DMS79 treated with DMSO at 0.1 percent for 48 hours (cell line): Measurements from ENCODE around the gene FARS2.

Source experiments
- DNase-seq: peaks from one replicate; lab custom pipeline; 2025; lab: John Stamatoyannopoulos, UW

FARS2 gene

DNA sequence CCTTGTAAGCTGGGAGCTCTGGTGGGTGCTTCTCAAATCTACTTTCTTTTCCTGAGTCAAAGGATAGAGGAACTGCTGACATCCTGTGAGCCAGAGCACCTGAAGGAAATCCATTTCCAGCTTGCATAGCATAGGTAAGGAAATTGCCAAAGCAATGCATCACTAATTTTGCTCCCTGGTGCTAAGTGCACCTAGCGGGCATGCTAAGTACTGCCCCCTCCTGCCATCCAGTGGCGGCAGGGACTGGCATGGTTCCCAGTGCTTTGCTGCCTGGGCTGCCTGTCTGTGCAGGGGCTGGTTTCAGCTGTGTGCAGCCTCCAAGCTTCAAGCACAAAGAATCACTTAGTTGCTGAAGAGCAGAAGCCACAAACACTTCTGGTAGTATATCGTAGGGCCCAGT is 63.9 kb downstream of the FARS2 start:
- DNase-seq, result peak; percentile 1

DNA sequence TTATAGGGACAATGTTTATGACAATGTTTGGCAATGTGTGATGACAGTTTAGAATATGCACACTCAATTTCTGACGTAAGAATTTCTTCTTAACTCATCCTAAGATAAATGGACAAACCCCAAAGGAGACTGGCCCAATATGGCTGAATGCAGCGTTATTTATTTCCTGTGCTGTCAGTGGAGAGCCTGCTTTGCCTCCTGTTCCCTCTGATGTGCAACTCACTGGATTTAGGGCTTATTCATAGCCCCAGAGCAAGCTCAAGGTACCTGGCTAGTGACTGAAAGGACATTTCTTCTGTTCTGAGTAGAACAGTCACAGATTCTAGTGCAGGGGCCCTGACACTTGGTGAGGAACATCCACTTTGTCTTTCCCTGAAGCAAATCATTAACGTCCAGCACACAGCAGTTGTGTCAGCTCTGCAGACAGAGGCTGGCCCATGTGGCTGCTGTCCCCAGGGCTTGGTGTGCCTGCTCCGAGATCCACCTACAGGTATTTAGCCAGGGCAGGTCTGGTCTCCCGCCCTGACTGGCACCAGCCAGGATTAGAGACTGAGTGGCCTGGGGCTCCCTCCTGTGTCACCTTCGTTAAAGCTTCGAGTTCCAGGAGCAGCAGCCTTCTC is 64.8 kb downstream of the FARS2 start:
- DNase-seq, result no peak

DNA sequence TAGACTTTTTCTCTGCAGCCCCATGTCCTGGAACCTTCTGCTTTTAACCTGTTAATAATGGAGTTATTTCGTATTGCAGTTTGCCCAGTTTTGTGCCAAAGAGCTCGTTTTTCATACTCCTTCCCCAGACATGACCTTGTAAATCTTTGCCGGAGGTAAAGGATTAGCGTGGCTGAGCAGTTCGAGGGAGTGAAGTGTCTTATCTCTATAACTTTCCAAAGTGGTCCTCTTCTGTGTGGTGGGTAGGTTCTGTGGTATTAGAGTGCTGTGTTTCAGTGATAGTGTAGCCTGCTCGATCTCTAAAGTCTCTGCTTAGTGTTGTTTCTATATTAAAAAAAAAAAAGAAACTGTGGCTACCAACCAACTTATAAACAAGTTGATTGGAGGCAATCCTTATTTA is 67.5 kb downstream of the FARS2 start:
- DNase-seq, result no peak

DNA sequence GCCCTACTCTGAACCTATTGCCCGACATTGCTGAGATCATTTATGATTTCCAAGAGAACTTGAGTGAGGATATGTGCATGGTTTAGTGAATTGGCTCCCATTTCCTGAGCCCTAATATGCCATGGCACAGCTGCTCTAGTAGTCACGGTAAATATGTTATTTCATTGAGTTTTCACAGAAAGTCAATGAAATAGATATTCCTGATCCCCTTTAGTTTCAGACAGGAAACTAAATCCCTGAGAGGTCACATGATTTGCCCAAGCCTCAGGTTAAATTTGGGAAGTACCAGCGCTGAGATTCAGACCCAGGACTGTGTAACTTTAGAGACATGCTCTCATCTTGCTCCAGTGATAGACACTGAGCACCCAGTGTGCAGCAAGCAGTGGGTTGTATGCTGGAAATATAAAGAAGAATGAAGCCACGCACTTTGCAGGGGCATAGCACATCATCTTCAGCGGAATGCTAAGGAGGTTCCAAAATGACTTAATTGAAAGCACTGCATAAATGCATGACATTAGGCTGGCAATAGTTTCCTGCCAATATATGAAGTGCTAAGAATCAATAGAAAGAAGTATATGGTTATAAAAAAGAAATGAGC is 70.6 kb downstream of the FARS2 start:
- no peak for DNase-seq

DNA sequence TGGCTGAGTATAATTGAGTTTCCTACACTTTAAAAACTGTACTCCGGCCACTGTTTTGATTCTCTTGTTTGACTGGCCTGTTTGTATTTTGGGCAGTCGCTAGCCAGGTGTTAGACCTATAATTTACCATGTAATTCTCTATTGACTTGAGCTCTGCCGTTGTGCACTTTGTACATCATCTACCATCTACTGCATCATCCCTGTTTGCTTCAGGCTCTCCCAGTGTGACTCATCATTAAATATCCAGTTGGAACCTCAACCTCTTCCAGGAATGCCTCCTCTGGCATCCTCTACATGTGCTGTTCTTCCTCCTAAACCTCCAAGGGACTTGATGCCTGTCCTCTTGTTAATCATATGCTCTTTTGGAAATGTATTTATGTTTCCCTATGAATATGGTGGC is 72.3 kb downstream of the FARS2 start:
- DNase-seq, result no peak

DNA sequence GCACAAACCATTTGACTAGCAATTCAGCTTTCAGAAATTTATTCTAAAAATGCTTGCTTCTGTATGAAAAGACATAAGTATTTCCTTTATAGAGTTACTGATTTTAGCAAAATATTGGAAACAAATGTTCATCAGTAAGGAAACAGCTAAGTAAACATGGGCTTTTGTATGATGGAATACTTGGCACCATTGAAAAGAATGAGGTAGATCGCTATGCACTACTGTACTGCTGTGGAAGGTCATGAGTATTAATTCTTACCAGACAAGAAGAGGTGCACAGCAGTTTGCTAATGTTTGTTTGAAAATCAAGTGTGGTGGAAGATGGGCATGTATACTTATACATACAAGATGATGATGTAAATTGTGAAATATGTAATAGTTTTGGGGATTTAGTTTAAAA is 73.0 kb downstream of the FARS2 start:
- DNase-seq, result no peak

DNA sequence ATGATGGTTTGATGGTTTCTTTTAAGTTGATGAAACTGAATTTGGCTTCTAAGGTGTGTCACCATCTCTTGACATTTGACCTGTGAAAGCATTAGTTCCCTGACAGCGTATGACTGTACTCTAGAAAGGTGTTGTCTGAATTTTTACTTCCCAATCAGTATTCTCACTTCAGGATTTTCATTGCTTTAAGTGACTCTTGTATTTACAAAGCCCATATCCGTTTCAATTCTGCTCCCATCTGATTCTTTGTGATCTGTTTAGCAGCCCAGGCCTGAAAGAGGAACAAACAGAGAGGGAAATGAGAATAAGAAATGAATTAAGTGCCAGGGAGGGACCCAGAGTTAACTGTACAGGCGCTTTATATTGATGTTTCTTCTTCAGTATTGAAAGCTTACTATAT is 73.7 kb downstream of the FARS2 start:
- DNase-seq, result no peak

DNA sequence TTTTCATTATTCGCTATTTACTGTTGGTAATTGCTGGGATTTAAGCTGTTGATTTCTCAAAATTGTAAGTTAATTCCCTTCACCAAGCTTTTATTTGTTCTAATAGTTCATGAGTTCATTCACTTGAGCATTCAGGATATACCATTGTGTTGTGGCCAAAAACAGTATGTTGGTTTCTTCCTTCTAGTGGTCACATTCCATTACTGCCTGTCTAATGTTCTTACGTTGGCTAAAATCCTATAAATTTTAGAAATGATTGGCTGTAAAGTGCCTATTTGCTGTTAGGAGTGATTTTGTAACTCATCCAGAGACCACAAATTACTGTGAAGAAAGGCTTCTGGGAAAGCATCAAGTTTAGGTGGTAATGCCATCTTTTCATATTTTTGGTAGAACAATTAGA is 76.3 kb downstream of the FARS2 start:
- DNase-seq, result no peak

DNA sequence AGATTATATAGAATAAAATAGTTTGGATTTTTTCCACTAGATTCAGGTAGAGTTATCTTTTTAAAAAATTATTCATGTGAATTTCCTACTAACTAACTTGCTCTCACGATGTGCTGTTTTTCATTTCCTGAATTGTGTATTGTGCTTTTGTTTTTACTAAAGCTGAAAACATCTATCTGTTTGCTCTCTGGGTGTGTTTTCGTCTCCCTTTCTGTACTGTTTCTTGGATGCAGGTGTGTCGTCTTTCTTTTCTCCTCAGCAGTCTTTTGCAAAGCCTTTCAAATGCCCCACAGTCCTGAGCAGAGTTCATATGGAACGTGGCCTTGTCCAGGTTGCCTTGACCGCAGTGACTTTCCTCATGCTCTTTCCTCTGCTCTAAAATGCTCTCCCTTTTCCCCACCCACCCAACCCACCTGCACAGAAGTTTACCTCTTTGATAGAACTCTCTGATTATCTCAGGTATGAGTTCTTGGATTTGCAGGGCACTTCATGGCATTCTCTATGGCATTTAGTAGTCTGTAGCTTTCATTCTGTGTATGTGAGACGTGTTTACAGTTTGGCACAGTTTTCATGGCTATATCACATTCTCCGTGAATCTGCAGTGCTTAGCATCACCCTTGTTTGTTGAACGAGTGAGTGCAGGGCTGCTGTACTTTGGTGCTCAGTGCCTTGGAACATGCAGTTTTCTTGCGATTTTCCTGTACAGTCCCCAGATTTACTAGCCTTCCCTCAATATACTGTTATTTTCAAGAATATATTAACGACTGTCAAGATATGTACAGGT is 77.1 kb downstream of the FARS2 start:
- no peak for DNase-seq

DNA sequence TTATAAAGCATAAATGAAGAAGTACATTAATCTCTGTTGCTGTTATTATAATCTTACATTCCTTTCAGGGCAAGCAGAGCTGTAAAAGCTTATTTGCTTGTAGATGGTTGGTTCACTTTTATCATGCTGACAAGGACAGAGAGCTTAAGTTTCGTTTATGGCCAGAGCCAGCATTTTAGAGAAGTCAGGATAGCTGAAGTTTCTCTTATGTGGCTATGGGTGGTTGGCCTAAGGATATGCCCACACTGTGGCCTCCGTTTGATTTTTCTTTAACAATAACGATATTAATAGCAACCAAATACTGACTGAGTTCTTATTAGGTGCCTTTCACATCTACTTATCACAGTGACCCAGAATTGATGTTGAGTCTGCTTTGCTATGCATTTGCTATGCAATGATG is 78.5 kb downstream of the FARS2 start:
- no peak for DNase-seq

DNA sequence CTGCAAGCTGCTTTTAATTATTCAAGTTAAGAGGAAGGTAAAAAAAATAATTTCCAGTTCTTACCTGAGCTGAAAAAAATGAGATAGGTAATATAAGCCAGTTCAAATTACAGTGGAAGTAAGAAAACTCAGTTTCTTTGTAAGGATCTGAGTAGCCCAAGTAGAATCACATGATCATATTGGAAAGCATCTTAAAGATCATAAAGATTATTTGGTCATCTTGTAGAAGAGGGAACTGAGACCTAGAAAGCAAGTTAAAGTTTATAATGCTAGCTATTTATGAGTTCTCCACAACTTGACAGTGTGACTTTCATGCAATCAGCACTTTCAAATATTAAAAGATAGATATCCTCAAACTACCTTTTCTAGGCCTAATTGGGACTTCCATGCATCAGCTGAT is 80.5 kb downstream of the FARS2 start:
- DNase-seq, result no peak

DNA sequence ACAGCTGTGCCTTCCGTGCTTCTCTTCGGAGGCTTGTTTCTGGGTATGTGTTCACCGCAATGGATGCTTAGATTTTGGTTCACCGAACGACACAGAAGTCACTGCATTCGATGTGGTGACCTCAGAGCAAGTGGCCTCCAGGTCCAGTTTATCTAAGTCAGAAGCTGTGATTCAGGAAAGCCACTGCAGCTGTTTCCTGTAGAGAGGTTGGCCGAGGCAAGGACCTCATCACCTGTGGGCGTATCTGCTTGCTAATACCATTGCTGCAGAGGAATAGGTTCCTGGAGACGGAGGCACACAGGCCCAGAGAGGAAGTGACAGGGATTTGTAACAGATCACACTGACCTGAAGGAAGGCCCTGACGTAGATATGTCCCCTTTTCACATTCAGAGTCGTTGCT is 82.7 kb downstream of the FARS2 start:
- no peak for DNase-seq

DNA sequence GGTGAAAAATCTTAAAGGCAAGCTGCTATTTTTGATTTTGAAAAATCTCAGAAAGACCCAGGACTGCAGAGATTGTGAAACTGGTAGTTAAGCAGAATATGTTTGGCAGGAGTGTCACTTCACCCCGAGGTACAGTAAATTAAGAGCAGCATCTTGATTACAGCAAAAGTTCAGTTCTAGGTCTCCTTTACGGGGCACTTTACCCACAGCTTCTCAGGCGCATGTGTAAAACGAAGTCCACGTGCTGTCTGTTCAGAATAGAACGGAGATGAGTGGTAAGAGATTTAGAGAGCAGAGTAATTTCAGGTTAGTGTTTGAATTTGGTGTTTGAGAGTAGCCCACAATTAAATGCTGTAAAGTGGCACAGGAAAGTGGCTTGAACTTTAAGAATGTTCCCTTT is 84.0 kb downstream of the FARS2 start:
- no peak for DNase-seq

DNA sequence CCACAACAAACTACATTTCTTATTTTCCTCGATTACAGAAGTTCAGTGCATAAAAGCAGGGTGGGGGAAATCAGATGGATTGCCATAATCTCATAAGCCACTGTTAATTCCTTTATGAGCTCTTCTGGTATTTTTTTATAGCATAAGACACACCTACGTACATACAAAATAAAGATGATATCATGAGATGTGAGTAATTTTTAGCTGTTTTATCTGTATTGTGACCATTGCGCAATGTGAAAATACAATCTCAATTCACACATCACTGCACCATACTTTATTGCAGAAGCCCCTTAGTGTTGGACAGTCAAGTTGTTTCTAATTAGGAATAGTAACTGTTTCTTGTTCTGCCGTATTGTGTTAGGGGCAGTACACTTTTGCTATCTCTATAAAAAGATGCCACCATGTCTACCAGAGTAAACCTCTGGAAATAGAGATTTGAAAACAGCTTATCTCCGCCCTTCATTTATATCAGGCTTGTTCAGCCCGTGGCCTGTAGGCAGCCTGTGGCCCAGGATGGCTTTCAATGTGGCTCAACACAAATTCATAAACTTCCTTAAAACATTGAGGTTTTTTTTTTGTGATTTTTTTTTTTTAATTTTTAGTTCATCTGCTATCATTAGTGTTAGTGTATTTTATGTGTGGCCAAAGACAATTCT is 90.4 kb downstream of the FARS2 start:
- DNase-seq, result no peak

DNA sequence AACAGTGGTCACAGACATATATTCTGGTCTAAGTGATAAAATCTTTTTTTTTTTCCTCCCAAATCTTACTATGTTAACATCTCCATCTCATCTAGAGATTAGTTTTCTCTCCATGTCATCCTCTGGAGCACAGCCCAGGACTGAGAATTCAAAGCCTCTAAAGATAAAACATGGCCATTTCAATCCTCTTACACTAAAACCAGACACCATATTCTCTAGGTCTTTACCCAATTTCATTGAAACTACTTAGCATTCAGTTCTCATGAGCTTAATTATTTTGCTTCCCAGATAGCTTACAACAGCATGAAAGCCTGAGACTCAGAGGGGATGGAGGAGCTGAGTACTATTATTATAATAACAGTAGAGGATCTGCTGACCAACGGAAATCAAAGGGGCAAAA is 92.7 kb downstream of the FARS2 start:
- DNase-seq, result no peak

DNA sequence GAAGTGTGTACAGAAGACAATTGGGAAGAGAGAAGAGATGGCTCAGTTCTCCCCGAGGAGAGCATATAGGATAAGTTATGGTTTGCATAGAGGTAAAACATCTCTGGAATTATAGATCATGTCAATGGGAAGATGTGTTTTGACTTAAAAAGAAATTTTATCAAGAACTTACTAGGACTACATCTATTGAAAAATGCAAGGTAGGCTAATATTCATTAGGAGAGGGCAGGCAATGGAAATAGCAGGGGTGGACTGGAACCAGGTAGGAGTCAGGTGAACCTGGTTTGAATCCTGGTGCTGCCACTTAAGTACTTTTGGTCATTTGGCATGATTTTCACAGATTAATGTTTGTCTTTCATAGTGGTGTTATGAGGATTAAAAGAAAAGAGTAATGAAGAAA is 96.2 kb downstream of the FARS2 start:
- DNase-seq, result no peak

DNA sequence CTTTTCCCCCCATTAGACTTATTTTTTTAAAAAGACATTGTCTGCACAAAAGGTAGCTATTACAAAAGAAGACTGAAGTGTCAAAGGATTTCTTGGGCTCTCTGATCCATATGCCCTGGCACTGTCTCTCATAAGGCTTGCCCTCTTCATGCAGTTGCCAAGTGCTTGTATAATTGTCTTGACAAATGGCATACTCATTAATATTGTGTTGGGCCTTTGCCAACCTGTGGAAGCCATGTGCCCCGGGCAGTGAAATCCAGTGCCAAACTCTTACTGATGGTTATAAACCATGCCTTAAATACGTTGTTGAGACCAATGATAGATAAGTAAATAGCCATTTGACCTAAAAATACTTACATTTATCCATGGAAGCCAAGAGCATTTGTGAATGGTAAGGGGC is 98.1 kb downstream of the FARS2 start:
- peak; percentile 56 for DNase-seq

DNA sequence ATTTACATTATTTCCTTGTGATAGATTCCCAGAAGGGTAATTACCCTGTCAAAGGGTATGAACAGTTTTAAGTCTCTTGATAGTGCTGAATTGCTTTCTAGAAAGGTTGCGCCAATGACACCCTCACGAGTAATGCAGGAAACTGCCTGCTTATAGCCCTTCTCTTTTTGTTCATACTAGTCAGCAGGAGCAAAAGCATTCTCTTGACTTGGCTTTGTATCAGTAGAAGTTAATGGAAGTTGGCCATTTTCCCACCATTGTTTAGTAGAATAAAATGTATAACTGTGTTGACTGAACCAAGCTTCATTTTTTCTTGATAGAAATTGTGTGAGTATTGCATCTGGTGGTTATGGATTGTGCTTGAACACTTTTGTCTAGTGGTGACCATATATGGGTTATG is 100.1 kb downstream of the FARS2 start:
- DNase-seq, result peak; percentile 3

DNA sequence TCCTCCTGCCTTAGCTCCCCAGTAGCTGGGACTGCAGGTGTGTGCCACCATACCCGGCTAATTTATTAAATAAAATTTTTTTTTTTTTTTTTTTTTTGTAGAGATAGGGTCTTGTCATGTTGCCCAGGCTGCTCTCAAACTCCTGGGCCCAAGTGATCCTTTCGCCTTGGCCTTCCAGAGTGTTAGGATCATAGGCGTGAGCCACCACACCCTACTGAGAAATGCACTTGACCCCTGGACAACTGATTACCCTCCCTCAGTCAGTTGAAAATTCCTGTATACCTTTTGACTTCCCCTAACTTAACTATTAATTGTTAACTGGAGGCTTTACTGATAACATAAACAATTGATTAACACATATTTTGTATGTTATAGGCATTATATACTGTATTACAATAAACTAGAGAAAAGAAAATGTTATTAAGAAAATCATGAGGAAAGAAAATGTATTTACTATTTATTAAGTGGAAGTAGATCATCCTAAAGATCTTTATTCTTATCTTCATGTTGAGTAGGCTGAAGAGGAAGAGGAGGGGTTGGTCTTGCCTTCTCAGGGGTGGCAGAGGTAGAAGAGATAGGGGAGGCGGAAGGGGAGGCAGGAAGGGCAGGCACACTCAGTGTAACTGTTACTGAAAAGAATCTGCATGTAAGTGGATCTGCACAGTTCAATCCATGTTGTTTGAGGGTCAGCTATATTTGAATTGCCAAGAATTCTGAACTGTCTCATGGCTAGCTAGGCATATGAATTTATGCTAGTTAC is 104.3 kb downstream of the FARS2 start:
- DNase-seq, result no peak

DNA sequence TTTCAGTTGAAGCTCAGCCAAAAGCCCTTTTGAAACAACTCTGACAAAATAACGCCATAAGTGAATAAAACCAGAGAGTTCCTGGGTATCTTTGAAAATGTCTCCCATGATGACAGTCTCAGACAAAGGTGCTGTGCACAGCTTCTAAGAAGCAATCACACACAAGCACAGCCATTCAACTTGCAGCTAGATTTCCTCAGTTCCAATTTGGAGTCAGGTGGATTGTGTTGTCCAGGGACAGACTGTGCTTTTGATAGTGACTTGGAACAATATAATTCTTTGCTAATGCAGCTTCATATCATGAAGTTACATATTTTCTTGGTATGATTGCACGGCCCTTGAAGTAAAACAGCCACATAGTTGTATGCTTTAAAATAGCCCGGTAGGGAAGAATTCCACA is 105.6 kb downstream of the FARS2 start:
- no peak for DNase-seq

DNA sequence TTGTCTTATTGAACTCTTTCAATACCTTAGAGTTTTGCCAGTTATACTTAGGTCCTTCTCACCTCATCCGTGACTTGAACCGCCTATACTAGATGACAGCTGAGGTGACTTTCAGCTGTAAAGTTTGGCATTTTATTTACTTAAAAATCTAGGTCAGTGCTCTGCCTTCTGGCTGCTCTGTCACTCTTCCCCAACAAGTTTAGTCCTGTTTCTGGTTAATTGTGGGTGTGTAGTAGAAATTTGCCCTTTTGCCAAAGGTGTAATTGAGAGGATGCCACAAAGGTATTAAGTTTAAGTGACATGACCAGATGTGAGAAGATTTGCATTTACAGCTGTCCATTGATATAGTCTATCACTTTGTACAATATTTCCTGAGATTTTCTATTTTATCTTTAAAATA is 106.2 kb downstream of the FARS2 start:
- no peak for DNase-seq

DNA sequence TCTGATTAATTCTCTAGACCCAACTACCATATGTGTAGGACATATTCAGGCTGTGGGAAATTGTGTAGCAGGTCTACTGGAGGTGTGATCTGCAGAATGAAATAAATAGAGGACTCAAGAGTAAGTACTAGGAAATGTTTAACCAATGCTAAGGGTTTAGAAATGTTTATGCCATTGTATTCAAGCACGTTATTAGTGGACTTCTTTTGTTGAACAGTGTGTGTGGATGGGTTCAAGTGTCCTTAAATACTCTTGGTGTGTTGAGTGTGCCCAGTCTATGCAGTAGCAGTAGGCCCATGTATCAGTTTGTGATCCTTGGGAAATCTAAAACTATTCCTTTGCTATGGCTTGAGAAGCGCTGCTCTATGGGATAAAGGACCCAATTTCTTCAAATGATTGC is 112.1 kb downstream of the FARS2 start:
- no peak for DNase-seq
